GDM1 (cell line): ENCODE measurements around the gene MYLIP.

ENCODE experiments used
- DNase-seq: peaks from one replicate; lab custom pipeline; 2025; lab: John Stamatoyannopoulos, UW

The MYLIP gene

GRCh38 chr6:16128759-16129622 lies at the start of gene MYLIP:
Gene MYLIP (plus strand): TSS chr6:16129086. CDS start chr6:16129323, 237 bp downstream.
- DNase-seq: peak; percentile 93

GRCh38 chr6:16079354-16079753 lies 49.5 kb upstream of the MYLIP start:
- no peak for DNase-seq

GRCh38 chr6:16080204-16080603 lies 48.7 kb upstream of the MYLIP start:
- DNase-seq: no peak

GRCh38 chr6:16081326-16081725 lies 47.6 kb upstream of the MYLIP start:
- DNase-seq: no peak

- no peak for DNase-seq
These were observed 46.5 kb upstream of the MYLIP start for GRCh38 chr6:16082361-16082760.

- no peak for DNase-seq
These were observed 41.9 kb upstream of the MYLIP start for GRCh38 chr6:16086965-16087364.

- no peak for DNase-seq
These were observed 41.5 kb upstream of the MYLIP start for GRCh38 chr6:16087386-16087785.

- no peak for DNase-seq
These were observed 40.5 kb upstream of the MYLIP start for GRCh38 chr6:16088409-16088808.

- DNase-seq: no peak
These were observed 39.4 kb upstream of the MYLIP start for GRCh38 chr6:16089232-16090062.

- DNase-seq: no peak
These were observed 38.4 kb upstream of the MYLIP start for GRCh38 chr6:16090452-16090851.

GRCh38 chr6:16090920-16091319 lies 38.0 kb upstream of the MYLIP start:
- no peak for DNase-seq

GRCh38 chr6:16092140-16092539 lies 36.7 kb upstream of the MYLIP start:
- DNase-seq: peak; percentile 38

- DNase-seq: no peak
These were observed 35.9 kb upstream of the MYLIP start for GRCh38 chr6:16092990-16093389.

- DNase-seq: no peak
These were observed 33.7 kb upstream of the MYLIP start for GRCh38 chr6:16095180-16095579.

- no peak for DNase-seq
These were observed 31.3 kb upstream of the MYLIP start for GRCh38 chr6:16097382-16098171.

GRCh38 chr6:16098211-16098610 lies 30.7 kb upstream of the MYLIP start:
- DNase-seq: no peak

GRCh38 chr6:16102208-16102607 lies 26.7 kb upstream of the MYLIP start:
- DNase-seq: no peak

- DNase-seq: no peak
These were observed 25.2 kb upstream of the MYLIP start for GRCh38 chr6:16103722-16104121.

- DNase-seq: no peak
These were observed 24.1 kb upstream of the MYLIP start for GRCh38 chr6:16104624-16105433.

GRCh38 chr6:16105854-16106253 lies 23.0 kb upstream of the MYLIP start:
- no peak for DNase-seq
